B cell (primary cell): ENCODE measurements around the gene UBFD1.

Experiments used
- EZH2 ChIP-seq: IDR thresholded peaks from 2 replicates; pipeline ENCODE4 v1.6.1; 2012; ENCODE audit warnings: borderline replicate concordance, low read depth, mild to moderate bottlenecking, moderate library complexity, low read length; ENCODE audit not compliant: insufficient read depth, poor library complexity, severe bottlenecking
- TF ChIP-seq, protein P1 (sequence below): fragments of 200-600 bp; IDR thresholded peaks from one replicate; pipeline ENCODE4 v1.8.0; 2022; ENCODE audit warnings: antibody characterized with exemption, mild to moderate bottlenecking

DNA sequence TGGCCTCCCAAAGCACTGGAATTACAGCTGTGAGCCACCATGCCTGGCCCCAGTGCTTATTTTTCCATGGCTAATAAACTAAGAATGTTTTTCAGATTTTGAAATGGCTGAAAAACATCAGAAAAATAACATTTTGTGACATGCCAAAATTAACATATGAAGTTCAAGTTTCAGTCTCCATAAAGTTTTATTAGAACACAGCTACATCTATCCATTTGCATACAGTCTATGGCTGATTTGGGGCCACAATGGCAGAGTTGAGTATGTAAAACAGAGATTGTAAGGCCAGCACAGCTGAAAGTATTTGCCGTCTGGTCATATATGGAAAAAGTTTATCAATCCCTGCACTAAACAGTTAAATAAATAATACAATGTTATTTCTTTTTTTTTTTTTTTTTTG is 52.4 kb downstream of the UBFD1 start:
- TF ChIP-seq, protein P1, sequence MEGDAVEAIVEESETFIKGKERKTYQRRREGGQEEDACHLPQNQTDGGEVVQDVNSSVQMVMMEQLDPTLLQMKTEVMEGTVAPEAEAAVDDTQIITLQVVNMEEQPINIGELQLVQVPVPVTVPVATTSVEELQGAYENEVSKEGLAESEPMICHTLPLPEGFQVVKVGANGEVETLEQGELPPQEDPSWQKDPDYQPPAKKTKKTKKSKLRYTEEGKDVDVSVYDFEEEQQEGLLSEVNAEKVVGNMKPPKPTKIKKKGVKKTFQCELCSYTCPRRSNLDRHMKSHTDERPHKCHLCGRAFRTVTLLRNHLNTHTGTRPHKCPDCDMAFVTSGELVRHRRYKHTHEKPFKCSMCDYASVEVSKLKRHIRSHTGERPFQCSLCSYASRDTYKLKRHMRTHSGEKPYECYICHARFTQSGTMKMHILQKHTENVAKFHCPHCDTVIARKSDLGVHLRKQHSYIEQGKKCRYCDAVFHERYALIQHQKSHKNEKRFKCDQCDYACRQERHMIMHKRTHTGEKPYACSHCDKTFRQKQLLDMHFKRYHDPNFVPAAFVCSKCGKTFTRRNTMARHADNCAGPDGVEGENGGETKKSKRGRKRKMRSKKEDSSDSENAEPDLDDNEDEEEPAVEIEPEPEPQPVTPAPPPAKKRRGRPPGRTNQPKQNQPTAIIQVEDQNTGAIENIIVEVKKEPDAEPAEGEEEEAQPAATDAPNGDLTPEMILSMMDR: no peak
- TF ChIP-seq EZH2: no peak
